Keratinocyte (primary cell): ENCODE results near the gene SCUBE3. TPM values are rescaled to one million over a fixed set of nuclear protein-coding genes. Genes with fewer than 3 reads are reported as not detected.

ENCODE experiments used
- DNase-seq: peaks from one replicate; pipeline ENCODE4 v3.0.0-alpha.2; 2011; ENCODE audit warnings: low read depth, missing footprints, low spot score
- FAIRE-seq: peaks from 2 replicates; lab custom pipeline; 2011; peaks lifted over from hg19 to GRCh38; lab: Jason Lieb, UNC
- H2AFZ ChIP-seq: 2 replicates; pipeline ENCODE4 v1.6.0; 2012; ENCODE audit warnings: low read length, control low read depth, inconsistent platforms; ENCODE audit not compliant: control insufficient read depth
- H3K27ac ChIP-seq: 2 replicates; pipeline ENCODE4 v1.5.1; 2011; ENCODE audit warnings: low read length; ENCODE audit not compliant: control insufficient read depth, insufficient read depth
- H3K27me3 ChIP-seq: 3 replicates; pipeline ENCODE4 v1.6.0; 2011; ENCODE audit warnings: low read length; ENCODE audit not compliant: control insufficient read depth, insufficient read depth; ENCODE audit errors: extremely low read depth
- H3K36me3 ChIP-seq, 2 experiments: 2 replicates in 1 of 2; 3 replicates in 1 of 2; pipeline ENCODE4 v1.5.1; 2011; ENCODE audit warnings: low read length in 2 of 2, mild to moderate bottlenecking in 1 of 2; ENCODE audit not compliant: control insufficient read depth in 2 of 2, insufficient read depth in 2 of 2; ENCODE audit errors: extremely low read depth in 1 of 2
- H3K4me1 ChIP-seq: 3 replicates; pipeline ENCODE4 v1.5.1; 2011; ENCODE audit warnings: low read length; ENCODE audit not compliant: control insufficient read depth, insufficient read depth; ENCODE audit errors: extremely low read depth
- H3K4me2 ChIP-seq: 3 replicates; pipeline ENCODE4 v1.6.0; 2011; ENCODE audit warnings: low read depth, low read length; ENCODE audit not compliant: control insufficient read depth, insufficient read depth; ENCODE audit errors: extremely low read depth
- H3K4me3 ChIP-seq, 3 experiments: fragments of 200-600 bp in 1 of 3; sonication (generic) in 1 of 3; 2 replicates in 2 of 3; 3 replicates in 1 of 3; pipeline ENCODE4 v1.5.1; 2011 to 2016; ENCODE audit warnings: low read length in 3 of 3, mild to moderate bottlenecking in 3 of 3, control low read depth in 2 of 3, inconsistent platforms in 1 of 3, low read depth in 1 of 3, mixed read lengths in 1 of 3, mixed run types in 1 of 3, moderate library complexity in 1 of 3; ENCODE audit not compliant: control insufficient read depth in 2 of 3, insufficient read depth in 2 of 3; ENCODE audit errors: extremely low read depth in 1 of 3
- H3K79me2 ChIP-seq: 2 replicates; pipeline ENCODE4 v1.6.0; 2012; ENCODE audit warnings: low read length; ENCODE audit not compliant: control insufficient read depth, insufficient read depth
- H3K9ac ChIP-seq: 3 replicates; pipeline ENCODE4 v1.6.0; 2011; ENCODE audit warnings: low read length; ENCODE audit not compliant: control insufficient read depth, insufficient read depth; ENCODE audit errors: extremely low read depth
- H3K9me1 ChIP-seq: 3 replicates; pipeline ENCODE4 v1.6.0; 2011; ENCODE audit warnings: low read length; ENCODE audit not compliant: control insufficient read depth, insufficient read depth; ENCODE audit errors: extremely low read depth
- H3K9me3 ChIP-seq: 2 replicates; pipeline ENCODE4 v1.5.1; 2012; ENCODE audit warnings: low read depth, low read length; ENCODE audit not compliant: control insufficient read depth
- H4K20me1 ChIP-seq: 3 replicates; pipeline ENCODE4 v1.6.0; 2011; ENCODE audit warnings: low read length; ENCODE audit not compliant: control insufficient read depth, insufficient read depth; ENCODE audit errors: extremely low read depth
- EZH2 ChIP-seq: IDR thresholded peaks from one replicate; pipeline ENCODE4 v1.6.1; 2012; ENCODE audit warnings: inconsistent platforms, mild to moderate bottlenecking, low read length, moderate library complexity
- dilution Hi-C: fragments of 300-500 bp; cut with MboI; formaldehyde crosslinking; loops from one replicate; pipeline ENCODE4 v1.7.0; 2020; ENCODE audit warnings: low sequenced_read_pairs; ENCODE audit not compliant: extremely low pct_ligation_motif_present
- polyA plus RNA-seq, 5 experiments: library from polyadenylated mRNA; depleted of rRNA in 3 of 5; stranded (reverse) in 3 of 5; stranded (forward) in 1 of 5; unstranded in 1 of 5; fragments of >200 nt; gene quantifications; 1 replicate in 1 of 5; 2 replicates in 3 of 5; 3 replicates in 1 of 5; pipeline versions ENCODE4 v1.2.1 to v1.2.3, GENCODE V29; 2011 to 2012; ENCODE audit warnings: missing spikeins in 2 of 5, low read depth in 1 of 5, low replicate concordance in 1 of 5
- TF ChIP-seq, protein P1 (sequence below), 3 experiments: IDR thresholded peaks in 1 of 3; conservative IDR thresholded peaks in 1 of 3; optimal IDR thresholded peaks in 1 of 3; 2 replicates in 2 of 3; 3 replicates in 1 of 3; pipeline versions ENCODE3 to v1.5.1; 2011; ENCODE audit warnings: low read length in 3 of 3, mild to moderate bottlenecking in 3 of 3, moderate library complexity in 2 of 3, control low read depth in 1 of 3, inconsistent platforms in 1 of 3; ENCODE audit not compliant: insufficient read depth in 2 of 3; ENCODE audit errors: extremely low read depth in 1 of 3

Gene SCUBE3
- polyA plus RNA-seq, 1 donor (not counting 4 experiments of a cell fraction or from before 2014, with no cell fraction given), result 0.01 TPM

DNA sequence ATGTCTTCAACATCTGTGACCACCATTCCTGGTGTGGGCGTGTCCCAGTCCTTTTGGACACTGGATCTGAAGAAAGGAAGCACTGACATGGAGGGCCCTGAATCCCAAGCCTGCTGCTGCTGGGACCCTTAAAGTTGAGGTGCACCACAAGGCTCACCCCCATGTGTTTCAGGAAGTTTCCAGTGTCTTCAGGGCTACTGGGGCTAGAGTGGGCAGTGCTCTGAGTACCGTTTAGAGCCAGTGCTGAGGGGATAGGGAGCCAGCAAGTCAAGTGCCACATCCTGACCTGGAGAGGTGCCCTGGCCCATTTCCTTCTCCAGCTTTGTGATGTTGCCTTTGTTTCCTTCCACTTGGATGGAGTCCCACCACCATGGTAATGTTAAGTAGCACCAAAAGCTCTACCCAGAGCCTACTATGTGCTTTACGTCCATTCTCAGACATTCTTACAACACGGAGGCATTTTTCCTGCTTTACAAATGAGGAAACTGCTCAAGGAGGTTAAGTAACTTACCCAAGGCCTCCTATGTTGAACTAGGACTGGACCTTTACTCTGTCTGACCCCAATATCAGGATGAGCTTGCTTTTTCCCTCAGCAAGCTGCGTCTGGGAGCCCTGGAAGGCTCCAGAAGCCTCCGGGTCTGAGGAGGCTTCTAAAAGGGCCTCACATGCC lies 83.3 kb downstream of the SCUBE3 start:
- Histone ChIP-seq H4K20me1 (no peaks in the 10 kb centered on the region), H3K36me3 (peaks cover 5 to 18% of the 10 kb centered on the region in 2 experiments), H3K9me1 (no peaks in the 10 kb centered on the region), H3K4me1 (peaks cover 31% of the 10 kb centered on the region), H3K9ac (peak overlapping the region; percentile 86), H2AFZ (peak overlapping the region; percentile 23), H3K4me3 (peak overlapping the region in 1 of 3 experiments; percentile 86), H3K9me3 (no peaks in the 10 kb centered on the region), H3K79me2 (peaks cover 24% of the 10 kb centered on the region), H3K27me3 (no peaks in the 10 kb centered on the region), H3K27ac (peak overlapping the region; percentile 89), H3K4me2 (peak overlapping the region; percentile 98)
- no peak for DNase-seq
- no peak for TF ChIP-seq EZH2
- TF ChIP-seq, protein P1, sequence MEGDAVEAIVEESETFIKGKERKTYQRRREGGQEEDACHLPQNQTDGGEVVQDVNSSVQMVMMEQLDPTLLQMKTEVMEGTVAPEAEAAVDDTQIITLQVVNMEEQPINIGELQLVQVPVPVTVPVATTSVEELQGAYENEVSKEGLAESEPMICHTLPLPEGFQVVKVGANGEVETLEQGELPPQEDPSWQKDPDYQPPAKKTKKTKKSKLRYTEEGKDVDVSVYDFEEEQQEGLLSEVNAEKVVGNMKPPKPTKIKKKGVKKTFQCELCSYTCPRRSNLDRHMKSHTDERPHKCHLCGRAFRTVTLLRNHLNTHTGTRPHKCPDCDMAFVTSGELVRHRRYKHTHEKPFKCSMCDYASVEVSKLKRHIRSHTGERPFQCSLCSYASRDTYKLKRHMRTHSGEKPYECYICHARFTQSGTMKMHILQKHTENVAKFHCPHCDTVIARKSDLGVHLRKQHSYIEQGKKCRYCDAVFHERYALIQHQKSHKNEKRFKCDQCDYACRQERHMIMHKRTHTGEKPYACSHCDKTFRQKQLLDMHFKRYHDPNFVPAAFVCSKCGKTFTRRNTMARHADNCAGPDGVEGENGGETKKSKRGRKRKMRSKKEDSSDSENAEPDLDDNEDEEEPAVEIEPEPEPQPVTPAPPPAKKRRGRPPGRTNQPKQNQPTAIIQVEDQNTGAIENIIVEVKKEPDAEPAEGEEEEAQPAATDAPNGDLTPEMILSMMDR (optimal IDR thresholded peaks at IDR 0.05 in 1 of 3, IDR thresholded peaks at IDR 0.05 in 1 of 3, conservative IDR thresholded peaks at IDR 0.05 in 1 of 3; ENCODE audit: extremely low read depth in 1 of 3, insufficient read depth in 2 of 3, low read length in 3 of 3), result no peak
- FAIRE-seq, result no peak
- dilution Hi-C loops, result no loop called here

DNA sequence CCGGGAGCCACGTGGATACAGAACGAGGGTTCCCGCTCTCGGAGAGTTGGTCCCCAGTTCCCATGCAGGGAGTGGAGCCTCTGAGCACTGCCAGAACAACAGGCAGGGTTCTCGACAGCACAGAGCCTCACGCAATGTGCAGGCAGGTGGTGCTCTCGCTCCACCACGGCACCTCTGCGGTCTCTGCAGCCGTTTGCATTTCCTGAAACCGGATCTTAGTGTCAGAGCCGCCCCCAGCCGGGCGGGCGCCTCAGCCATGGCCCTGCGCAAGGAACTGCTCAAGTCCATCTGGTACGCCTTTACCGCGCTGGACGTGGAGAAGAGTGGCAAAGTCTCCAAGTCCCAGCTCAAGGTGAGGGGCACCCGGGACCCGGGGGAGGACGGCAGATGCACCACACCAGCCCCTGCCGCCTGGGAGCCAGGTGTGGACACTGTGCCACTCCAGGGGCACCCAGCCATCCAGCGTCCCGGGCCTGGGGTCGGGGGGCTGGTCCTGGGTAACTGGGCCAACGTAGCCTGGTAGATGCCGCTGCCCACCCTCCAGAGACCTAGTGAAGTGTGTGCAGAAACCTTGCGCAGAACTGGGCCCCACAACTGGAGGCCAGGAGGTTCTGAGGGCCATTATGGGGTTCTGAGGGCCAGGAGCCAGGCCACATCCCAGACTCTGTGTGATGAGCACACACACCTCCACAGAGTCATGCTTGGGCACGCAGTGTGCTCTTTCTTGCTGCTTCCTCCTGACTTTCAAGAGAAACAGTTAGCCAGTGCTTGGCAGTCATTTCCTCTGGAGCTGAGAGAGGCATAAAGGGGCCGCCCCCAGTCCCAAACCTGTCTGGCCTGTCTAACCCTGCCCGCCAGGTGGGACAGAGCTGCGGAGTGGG lies 84.1 kb downstream of the SCUBE3 start, which contains the start of gene DEF6:
DEF6 (plus strand) TSS at position 218 of the 881 bp plus-strand sequence; CDS start at position 257, 39 bp downstream.
- DNase-seq (peak; percentile 62), FAIRE-seq (peak; percentile 91)
- Histone ChIP-seq H3K4me1 (peaks cover 38% of the 10 kb centered on the region), H3K27ac (peak within 1 kb of the TSS; percentile 89), H3K9ac (peak within 1 kb of the TSS; percentile 86), H3K9me1 (no peaks in the 10 kb centered on the region), H3K4me3 (peak within 1 kb of the TSS; percentile 60 to 86 (median 73)), H4K20me1 (no peaks in the 10 kb centered on the region), H3K79me2 (peaks cover 24% of the 10 kb centered on the region), H3K27me3 (no peaks in the 10 kb centered on the region), H3K9me3 (no peaks in the 10 kb centered on the region), H2AFZ (peak within 1 kb of the TSS; percentile 87), H3K4me2 (peak within 1 kb of the TSS; percentile 98), H3K36me3 (peaks cover 4 to 17% of the 10 kb centered on the region in 2 experiments)
- dilution Hi-C loops, result no loop called here
- TF ChIP-seq, protein P1 (optimal IDR thresholded peaks at IDR 0.05 in 1 of 3, IDR thresholded peaks at IDR 0.05 in 1 of 3, conservative IDR thresholded peaks at IDR 0.05 in 1 of 3; ENCODE audit: extremely low read depth in 1 of 3, insufficient read depth in 2 of 3, low read length in 3 of 3), result peak in 2 of 3 experiments; percentile 95 to 96
- TF ChIP-seq EZH2, result no peak
